Suprapubic skin (tissue), 4 donors: ENCODE measurements around the gene ADNP2. TPM values are rescaled to one million over a fixed set of nuclear protein-coding genes. Genes with fewer than 3 reads are reported as not detected.

Experiments used
- DNase-seq, 2 donors: peaks; one replicate each; pipeline ENCODE4 v3.0.0-alpha.2; 2019; ENCODE audit warnings: low spot score in 2 of 2
- H3K27ac ChIP-seq: fragments of 200-600 bp; sonication (generic); one replicate; pipeline ENCODE4 v1.5.1; 2019
- H3K27me3 ChIP-seq: fragments of 200-600 bp; sonication (generic); one replicate; pipeline ENCODE4 v1.5.1; 2019
- H3K36me3 ChIP-seq: fragments of 200-600 bp; sonication (generic); one replicate; pipeline ENCODE4 v1.5.1; 2019
- H3K4me1 ChIP-seq: fragments of 200-600 bp; sonication (generic); one replicate; pipeline ENCODE4 v1.5.1; 2019
- H3K4me3 ChIP-seq: fragments of 200-600 bp; sonication (generic); one replicate; pipeline ENCODE4 v1.5.1; 2019; ENCODE audit warnings: mild to moderate bottlenecking
- H3K9me3 ChIP-seq: fragments of 200-600 bp; sonication (generic); one replicate; pipeline ENCODE4 v1.5.1; 2019
- CTCF ChIP-seq, 2 donors: fragments of 200-600 bp in 1 of 2; fragments of 450-650 bp in 1 of 2; sonication (generic) in 1 of 2; IDR thresholded peaks; one replicate each; pipeline ENCODE4 v1.5.1; 2016 to 2019; ENCODE audit warnings: antibody characterized with exemption in 2 of 2, mild to moderate bottlenecking in 1 of 2, moderate library complexity in 1 of 2
- EP300 ChIP-seq: sonication (generic); formaldehyde crosslinking; IDR thresholded peaks from one replicate; pipeline ENCODE4 v1.6.1; 2017; ENCODE audit warnings: antibody characterized with exemption
- POLR2A ChIP-seq, 2 donors: fragments of 450-650 bp; IDR thresholded peaks; one replicate each; pipeline ENCODE4 v1.6.1; 2017; ENCODE audit warnings: antibody characterized with exemption in 2 of 2, mild to moderate bottlenecking in 2 of 2, moderate library complexity in 2 of 2
- POLR2AphosphoS5 ChIP-seq, 3 donors: sonication (generic); formaldehyde crosslinking; IDR thresholded peaks; one replicate each; pipeline ENCODE4 v1.6.1; 2017; ENCODE audit warnings: antibody characterized with exemption in 3 of 3
- WGBS: methylation state at CpG from one replicate; pipeline ENCODE4 v1.1.5; 2018; 5-methylcytosine and 5-hydroxymethylcytosine counted together
- total RNA-seq, 4 donors: library from RNA; depleted of rRNA; stranded (reverse); fragments of >200 nt; gene quantifications; one replicate each; pipeline ENCODE4 v1.1.0, GENCODE V29; 2016

ADNP2 gene
- total RNA-seq, 4 donors from 2014 or later = 24.7 to 39.3 (median 32.7) TPM

- Histone ChIP-seq H3K27ac (peak overlapping the region; percentile 37), H3K27me3 (no peaks in the 10 kb centered on the region), H3K4me3 (no peak overlapping the region), H3K4me1 (peaks cover 59% of the 10 kb centered on the region), H3K36me3 (no peaks in the 10 kb centered on the region), H3K9me3 (no peaks in the 10 kb centered on the region)
- WGBS = 17% methylated on average over 17 of the region's 17 CpGs
- no peak for TF ChIP-seq CTCF (IDR thresholded peaks at IDR 0.05)
- no peak for TF ChIP-seq EP300
- no peak for TF ChIP-seq POLR2AphosphoS5 (IDR thresholded peaks at IDR 0.05)
- no peak for TF ChIP-seq POLR2A (IDR thresholded peaks at IDR 0.05)
- DNase-seq = no peak
These were observed 67.4 kb downstream of the ADNP2 start for GRCh38 chr18:80176334-80177073.

GRCh38 chr18:80177128-80177527 is 68.1 kb downstream of the ADNP2 start:
- Histone ChIP-seq H3K4me3 (no peak overlapping the region), H3K27ac (no peak overlapping the region), H3K27me3 (no peaks in the 10 kb centered on the region), H3K36me3 (no peaks in the 10 kb centered on the region), H3K4me1 (peaks cover 59% of the 10 kb centered on the region), H3K9me3 (no peaks in the 10 kb centered on the region)
- 59% methylated on average over 8 of the region's 8 CpGs for WGBS
- no peak for DNase-seq
- TF ChIP-seq EP300 = no peak

- WGBS = 56% methylated on average over 17 of the region's 30 CpGs
- DNase-seq = no peak
- peak overlapping the region; percentile 93 for H3K27ac ChIP-seq
- TF ChIP-seq POLR2AphosphoS5 (IDR thresholded peaks at IDR 0.05) (no peak), CTCF (IDR thresholded peaks at IDR 0.05) (no peak), EP300 (no peak), POLR2A (IDR thresholded peaks at IDR 0.05) (no peak)
- H3K9me3 ChIP-seq = no peaks in the 10 kb centered on the region
- H3K36me3 ChIP-seq = no peaks in the 10 kb centered on the region
- no peaks in the 10 kb centered on the region for H3K27me3 ChIP-seq
- peak overlapping the region; percentile 25 for H3K4me3 ChIP-seq
- H3K4me1 ChIP-seq = peaks cover 67% of the 10 kb centered on the region
These were observed 70.1 kb downstream of the ADNP2 start for GRCh38 chr18:80178935-80179818.

GRCh38 chr18:80179857-80180558 is 70.9 kb downstream of the ADNP2 start:
- peak overlapping the region; percentile 25 for H3K4me3 ChIP-seq
- H3K9me3 ChIP-seq = no peaks in the 10 kb centered on the region
- no peaks in the 10 kb centered on the region for H3K27me3 ChIP-seq
- WGBS = 24% methylated on average over 10 of the region's 20 CpGs
- H3K4me1 ChIP-seq = peaks cover 64% of the 10 kb centered on the region
- H3K36me3 ChIP-seq = no peaks in the 10 kb centered on the region
- H3K27ac ChIP-seq = peak overlapping the region; percentile 93
- TF ChIP-seq EP300 (no peak), CTCF (IDR thresholded peaks at IDR 0.05) (no peak), POLR2AphosphoS5 (IDR thresholded peaks at IDR 0.05) (no peak), POLR2A (IDR thresholded peaks at IDR 0.05) (no peak)
- DNase-seq = no peak

- H3K9me3 ChIP-seq = no peaks in the 10 kb centered on the region
- TF ChIP-seq CTCF (IDR thresholded peaks at IDR 0.05) = no peak
- no peak for TF ChIP-seq POLR2AphosphoS5 (IDR thresholded peaks at IDR 0.05)
- no peak for TF ChIP-seq EP300
- no peak for TF ChIP-seq POLR2A (IDR thresholded peaks at IDR 0.05)
- no peaks in the 10 kb centered on the region for H3K27me3 ChIP-seq
- no peak overlapping the region for H3K4me3 ChIP-seq
- peak overlapping the region; percentile 93 for H3K27ac ChIP-seq
- WGBS = 80% methylated on average over 11 of the region's 33 CpGs
- DNase-seq = no peak
- H3K36me3 ChIP-seq = no peaks in the 10 kb centered on the region
- peaks cover 56% of the 10 kb centered on the region for H3K4me1 ChIP-seq
These were observed 71.9 kb downstream of the ADNP2 start for GRCh38 chr18:80180778-80181564.
